Body of pancreas (tissue), 4 donors: ENCODE results near the gene DTX3L.

ENCODE experiments used
- CTCF ChIP-seq, 7 experiments: fragments of 450-650 bp in 4 of 7; fragments of 200-600 bp in 3 of 7; sonication (generic) in 3 of 7; IDR thresholded peaks; one replicate each; pipeline ENCODE4 v1.5.1; 2016 to 2019; ENCODE audit warnings: antibody characterized with exemption in 7 of 7
- POLR2A ChIP-seq, 3 donors: fragments of 450-650 bp; IDR thresholded peaks; one replicate each; pipeline ENCODE4 v1.6.1; 2016; ENCODE audit warnings: antibody characterized with exemption in 3 of 3, mild to moderate bottlenecking in 2 of 3

GRCh38 chr3:122515020-122515468 lies 49.1 kb upstream of the DTX3L start:
- TF ChIP-seq CTCF (IDR thresholded peaks at IDR 0.05) (no peak), POLR2A (IDR thresholded peaks at IDR 0.05) (no peak)
